OCI-LY3 (cell line): ENCODE data around the gene PPP1R36.

Source experiments
- H2AFZ ChIP-seq: fragments of 200-600, 300-600 bp; shearing (Covaris generic); 2 replicates; pipeline ENCODE4 v1.6.0; 2014; ENCODE audit warnings: antibody characterized with exemption, low read depth, low read length
- H3K27ac ChIP-seq: fragments of 200-600, 300-600 bp; sonication (generic); 2 replicates; pipeline ENCODE4 v1.5.1; 2014; ENCODE audit warnings: mild to moderate bottlenecking, low read length, moderate library complexity, mixed read lengths
- H3K27me3 ChIP-seq: fragments of 200-600, 300-600 bp; sonication (generic); 2 replicates; pipeline ENCODE4 v1.6.1; 2014; ENCODE audit warnings: low read depth, low read length, mixed read lengths
- H3K36me3 ChIP-seq: fragments of 200-600, 300-600 bp; sonication (generic); replicated peaks from 2 replicates; pipeline ENCODE3; 2014; ENCODE audit warnings: low read depth, low read length, mixed read lengths
- H3K4me1 ChIP-seq: fragments of 300-600, 200-600 bp; sonication (generic); 2 replicates; pipeline ENCODE4 v1.6.1; 2014; ENCODE audit warnings: low read length, mixed read lengths
- H3K4me2 ChIP-seq: fragments of 200-600, 300-600 bp; sonication (generic); 2 replicates; pipeline ENCODE4 v1.6.1; 2014; ENCODE audit warnings: low read length, mixed read lengths
- H3K4me3 ChIP-seq: fragments of 300-600, 200-600 bp; sonication (generic); 2 replicates; pipeline ENCODE4 v1.5.1; 2014; ENCODE audit warnings: antibody characterized with exemption, mild to moderate bottlenecking, low read length, moderate library complexity
- H3K79me2 ChIP-seq: fragments of 300-600, 200-600 bp; shearing (Covaris generic); 2 replicates; pipeline ENCODE4 v1.6.1; 2014; ENCODE audit warnings: mild to moderate bottlenecking, low read length, mixed read lengths
- H3K9ac ChIP-seq: fragments of 300-600, 200-600 bp; shearing (Covaris generic); 2 replicates; pipeline ENCODE4 v1.6.0; 2014; ENCODE audit warnings: mild to moderate bottlenecking, low read length, moderate library complexity
- H3K9me3 ChIP-seq: fragments of 200-600, 300-600 bp; shearing (Covaris generic); 2 replicates; pipeline ENCODE4 v1.6.1; 2014; ENCODE audit warnings: low read length, mixed read lengths; ENCODE audit not compliant: insufficient read depth
- H4K20me1 ChIP-seq: fragments of 200-600, 300-600 bp; sonication (generic); 2 replicates; pipeline ENCODE4 v1.6.1; 2016; ENCODE audit warnings: low read length, mixed read lengths; ENCODE audit not compliant: insufficient read depth
- CTCF ChIP-seq: fragments of 200-600, 300-600 bp; sonication (generic); IDR thresholded peaks from 2 replicates; pipeline ENCODE4 v1.5.1; 2014; ENCODE audit warnings: antibody characterized with exemption, low read length, low read depth
- EZH2phosphoT487 ChIP-seq: fragments of 200-600 bp; shearing (Covaris generic); IDR thresholded peaks from 2 replicates; pipeline ENCODE4 v1.6.1; 2018; ENCODE audit warnings: antibody characterized with exemption, mixed run types, low read depth

The PPP1R36 gene

DNA sequence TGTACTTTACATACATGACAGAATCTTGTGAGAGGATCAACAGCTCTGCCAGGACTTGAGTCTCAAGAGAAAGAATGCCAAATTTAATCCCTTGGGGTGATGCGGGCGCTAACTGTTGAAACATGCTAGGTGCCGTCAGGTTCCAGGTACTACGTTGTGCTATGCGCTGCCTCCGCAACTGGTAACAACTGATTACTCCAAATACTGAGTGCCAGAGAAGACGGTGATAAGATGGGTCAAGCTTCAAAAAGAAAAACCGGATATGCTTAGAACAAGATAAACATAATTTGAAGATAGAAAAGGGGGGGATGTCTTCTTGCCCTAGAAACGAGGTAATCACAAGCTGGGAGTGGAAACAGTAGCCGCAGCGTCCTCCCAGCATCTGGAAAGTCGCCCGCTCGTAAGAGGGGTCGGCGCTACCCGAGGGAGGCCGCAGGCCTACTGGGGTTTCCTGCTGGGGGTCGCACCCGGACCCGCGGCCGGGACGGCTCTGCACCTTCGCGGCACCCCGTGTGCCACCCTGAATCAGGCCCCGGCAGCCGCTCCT lies 46.8 kb upstream of the PPP1R36 start:
- no peak for TF ChIP-seq EZH2phosphoT487
- no peak for TF ChIP-seq CTCF
- peak overlapping the region; percentile 50; the same call in 1 of the 2 replicates for H2AFZ ChIP-seq

GRCh38 chr14:64503434-64504309 lies 46.1 kb upstream of the PPP1R36 start, which contains the start of gene ZBTB25:
Gene ZBTB25 (minus strand): TSS chr14:64503838. CDS start chr14:64490533, 13,305 bp downstream.
- Histone ChIP-seq H3K79me2 (peaks cover 97% of the 10 kb centered on the region), H3K4me3 (peak within 1 kb of the TSS; percentile 80), H3K27ac (peak within 1 kb of the TSS; percentile 93), H3K9ac (peak within 1 kb of the TSS; percentile 94), H3K4me2 (peak within 1 kb of the TSS; percentile 97), H3K9me3 (no peaks in the 10 kb centered on the region), H3K4me1 (peaks cover 42% of the 10 kb centered on the region), H4K20me1 (peaks cover 10% of the 10 kb centered on the region), H3K27me3 (no peaks in the 10 kb centered on the region), H2AFZ (peak within 1 kb of the TSS; percentile 50; the same call in 1 of the 2 replicates), H3K36me3 (peaks cover 10% of the 10 kb centered on the region)
- TF ChIP-seq CTCF (no peak), EZH2phosphoT487 (no peak)

More for the DNA sequence above, 46.8 kb upstream of the PPP1R36 start:
- Histone ChIP-seq H3K27me3 (no peaks in the 10 kb centered on the region), H4K20me1 (peaks cover 9% of the 10 kb centered on the region; the same call in 1 of the 2 replicates), H3K27ac (peak overlapping the region; percentile 93), H3K9ac (peak overlapping the region; percentile 94), H3K4me1 (peaks cover 37% of the 10 kb centered on the region), H3K36me3 (peaks cover 11% of the 10 kb centered on the region), H3K4me3 (peak overlapping the region; percentile 80), H3K4me2 (peak overlapping the region; percentile 97), H3K9me3 (no peaks in the 10 kb centered on the region), H3K79me2 (peaks cover 94% of the 10 kb centered on the region)

GRCh38 chr14:64504310-64504896 lies 45.4 kb upstream of the PPP1R36 start, which contains the start of gene ZBTB1:
Gene ZBTB1 (plus strand): TSS chr14:64504770. CDS start chr14:64521505, 16,735 bp downstream.
- no peaks in the 10 kb centered on the region for H3K9me3 ChIP-seq
- peaks cover 17% of the 10 kb centered on the region for H4K20me1 ChIP-seq
- no peak within 1 kb of the TSS for H2AFZ ChIP-seq

More at GRCh38 chr14:64504310-64504896, 45.4 kb upstream of the PPP1R36 start, which contains the start of gene ZBTB1:
- H3K4me1 ChIP-seq = peaks cover 49% of the 10 kb centered on the region
- peaks cover 6% of the 10 kb centered on the region for H3K36me3 ChIP-seq
- peak within 1 kb of the TSS; percentile 80 for H3K4me3 ChIP-seq
- TF ChIP-seq EZH2phosphoT487 (no peak), CTCF (no peak)
- no peaks in the 10 kb centered on the region for H3K27me3 ChIP-seq
- peak within 1 kb of the TSS; percentile 94 for H3K9ac ChIP-seq
- peak within 1 kb of the TSS; percentile 76 for H3K4me2 ChIP-seq
- peaks cover 97% of the 10 kb centered on the region for H3K79me2 ChIP-seq
- peak within 1 kb of the TSS; percentile 93 for H3K27ac ChIP-seq
